ENCODE results near the gene FBXO7.

- TF ChIP-seq CTCF (conservative IDR thresholded peaks at IDR 0.05; ENCODE audit: low read depth, low read length) (no peak), POLR2A (IDR thresholded peaks at IDR 0.05; ENCODE audit: low read depth, low read length) (no peak; the same call in 1 of the 2 replicates), MAZ (IDR thresholded peaks at IDR 0.05; ENCODE audit: borderline replicate concordance, low read depth, low read length) (no peak), BHLHE40 (IDR thresholded peaks at IDR 0.05; ENCODE audit: low read depth, low read length) (peak; percentile 97), CEBPB (IDR thresholded peaks at IDR 0.05; ENCODE audit: low read depth, low read length) (no peak), MXI1 (IDR thresholded peaks at IDR 0.05; ENCODE audit: borderline replicate concordance, low read depth, low read length) (peak; percentile 88)
These were observed 57.6 kb downstream of the FBXO7 start for GRCh38 chr22:32531931-32532819.
